ENCODE measurements around the gene IL22RA1.

The IL22RA1 gene

GRCh38 chr1:24113641-24114033 lies 29.3 kb downstream of the IL22RA1 start:
- H3K4me3 ChIP-seq (ENCODE audit: low read length): no peak overlapping the region
- no peaks in the 10 kb centered on the region for H3K79me2 ChIP-seq (ENCODE audit: control insufficient read depth, insufficient read depth, low read length)
- no peak overlapping the region for H3K4ac ChIP-seq (ENCODE audit: low read depth, low read length)
- H4K5ac ChIP-seq (ENCODE audit: low read length): no peak overlapping the region
- no peak overlapping the region for H2BK120ac ChIP-seq (ENCODE audit: low read depth, low read length)
- no peak overlapping the region for H3K23ac ChIP-seq (ENCODE audit: low read length)
- no peak overlapping the region for H4K8ac ChIP-seq (ENCODE audit: low read depth, low read length)
- no peak overlapping the region for H3K9ac ChIP-seq (ENCODE audit: low read length)
- H3K36me3 ChIP-seq (ENCODE audit: control insufficient read depth, insufficient read depth, low read length): no peaks in the 10 kb centered on the region
- no peak overlapping the region for H2AK5ac ChIP-seq (ENCODE audit: low read length)
- no peak overlapping the region for H3K27ac ChIP-seq (ENCODE audit: low read depth, low read length)
- no CpG with 5 or more reads among the region's 6 CpGs for WGBS (ENCODE audit: extremely low coverage, insufficient coverage, low lambda C conversion rate)
- no peak overlapping the region for H2BK5ac ChIP-seq (ENCODE audit: low read length)
- DNase-seq: no peak
- H3K56ac ChIP-seq (ENCODE audit: low read length): no peak overlapping the region
- H2BK15ac ChIP-seq (replicated peaks; ENCODE audit: low read depth): no peak overlapping the region
- H3K79me1 ChIP-seq (ENCODE audit: low read length): no peaks in the 10 kb centered on the region
- H3K27me3 ChIP-seq (ENCODE audit: insufficient read depth, low read length, poor library complexity): no peaks in the 10 kb centered on the region
- H3K4me2 ChIP-seq (ENCODE audit: low read length): no peak overlapping the region
- H3K4me1 ChIP-seq (ENCODE audit: control insufficient read depth, low read depth, low read length): no peaks in the 10 kb centered on the region
- no peak overlapping the region for H3K18ac ChIP-seq (ENCODE audit: low read length)

GRCh38 chr1:24111996-24112779 lies 30.8 kb downstream of the IL22RA1 start, which contains the start of gene MYOM3:
TSS of gene MYOM3 (minus strand) at chr1:24112135. CDS start at chr1:24108636, 3,499 bp downstream.
- H4K5ac ChIP-seq (ENCODE audit: low read length): no peak within 1 kb of the TSS
- no peak within 1 kb of the TSS for H3K27ac ChIP-seq (ENCODE audit: low read depth, low read length)
- no peaks in the 10 kb centered on the region for H3K79me1 ChIP-seq (ENCODE audit: low read length)
- no peak within 1 kb of the TSS for H3K23ac ChIP-seq (ENCODE audit: low read length)
- no peak within 1 kb of the TSS for H3K9ac ChIP-seq (ENCODE audit: low read length)
- no peaks in the 10 kb centered on the region for H3K36me3 ChIP-seq (ENCODE audit: control insufficient read depth, insufficient read depth, low read length)
- DNase-seq: peak; percentile 77
- no peak within 1 kb of the TSS for H4K8ac ChIP-seq (ENCODE audit: low read depth, low read length)
- H3K79me2 ChIP-seq (ENCODE audit: control insufficient read depth, insufficient read depth, low read length): no peaks in the 10 kb centered on the region
- H3K56ac ChIP-seq (ENCODE audit: low read length): peak within 1 kb of the TSS; percentile 42
- H3K4ac ChIP-seq (ENCODE audit: low read depth, low read length): no peak within 1 kb of the TSS
- no peaks in the 10 kb centered on the region for H3K4me1 ChIP-seq (ENCODE audit: control insufficient read depth, low read depth, low read length)
- no peaks in the 10 kb centered on the region for H3K27me3 ChIP-seq (ENCODE audit: insufficient read depth, low read length, poor library complexity)
- H2BK5ac ChIP-seq (ENCODE audit: low read length): no peak within 1 kb of the TSS
- no peak within 1 kb of the TSS for H2BK15ac ChIP-seq (replicated peaks; ENCODE audit: low read depth)
- H2BK120ac ChIP-seq (ENCODE audit: low read depth, low read length): no peak within 1 kb of the TSS
- H3K4me3 ChIP-seq (ENCODE audit: low read length): no peak within 1 kb of the TSS
- WGBS (ENCODE audit: extremely low coverage, insufficient coverage, low lambda C conversion rate): no CpG with 5 or more reads among the region's 27 CpGs
- H3K18ac ChIP-seq (ENCODE audit: low read length): no peak within 1 kb of the TSS
- peak within 1 kb of the TSS; percentile 27 for H3K4me2 ChIP-seq (ENCODE audit: low read length)
- H2AK5ac ChIP-seq (ENCODE audit: low read length): no peak within 1 kb of the TSS

- Histone ChIP-seq H4K8ac (ENCODE audit: low read depth, low read length) (no peak overlapping the region), H3K36me3 (ENCODE audit: control insufficient read depth, insufficient read depth, low read length) (no peaks in the 10 kb centered on the region), H3K27me3 (ENCODE audit: insufficient read depth, low read length, poor library complexity) (no peaks in the 10 kb centered on the region), H3K18ac (ENCODE audit: low read length) (no peak overlapping the region), H2AK5ac (ENCODE audit: low read length) (no peak overlapping the region), H3K9ac (ENCODE audit: low read length) (no peak overlapping the region), H3K4me3 (ENCODE audit: low read length) (no peak overlapping the region), H3K79me1 (ENCODE audit: low read length) (no peaks in the 10 kb centered on the region), H3K4me1 (ENCODE audit: control insufficient read depth, low read depth, low read length) (no peaks in the 10 kb centered on the region), H2BK5ac (ENCODE audit: low read length) (no peak overlapping the region), H3K4me2 (ENCODE audit: low read length) (no peak overlapping the region), H2BK15ac (replicated peaks; ENCODE audit: low read depth) (no peak overlapping the region), H3K27ac (ENCODE audit: low read depth, low read length) (no peak overlapping the region), H3K56ac (ENCODE audit: low read length) (no peak overlapping the region), H4K5ac (ENCODE audit: low read length) (no peak overlapping the region), H3K4ac (ENCODE audit: low read depth, low read length) (no peak overlapping the region), H3K79me2 (ENCODE audit: control insufficient read depth, insufficient read depth, low read length) (no peaks in the 10 kb centered on the region), H3K23ac (ENCODE audit: low read length) (no peak overlapping the region), H2BK120ac (ENCODE audit: low read depth, low read length) (no peak overlapping the region)
- WGBS (ENCODE audit: extremely low coverage, insufficient coverage, low lambda C conversion rate): no CpG with 5 or more reads among the region's 20 CpGs
- DNase-seq: no peak
Observed at GRCh38 chr1:24111262-24111995, 31.5 kb downstream of the IL22RA1 start.

- H4K5ac ChIP-seq (ENCODE audit: low read length): no peak overlapping the region
- H3K4me3 ChIP-seq (ENCODE audit: low read length): no peak overlapping the region
- H3K27me3 ChIP-seq (ENCODE audit: insufficient read depth, low read length, poor library complexity): no peaks in the 10 kb centered on the region
- no peaks in the 10 kb centered on the region for H3K79me1 ChIP-seq (ENCODE audit: low read length)
- H2AK5ac ChIP-seq (ENCODE audit: low read length): no peak overlapping the region
- no peak overlapping the region for H3K18ac ChIP-seq (ENCODE audit: low read length)
- H2BK5ac ChIP-seq (ENCODE audit: low read length): no peak overlapping the region
- no peak overlapping the region for H3K27ac ChIP-seq (ENCODE audit: low read depth, low read length)
- no peak overlapping the region for H4K8ac ChIP-seq (ENCODE audit: low read depth, low read length)
- no peak overlapping the region for H2BK15ac ChIP-seq (replicated peaks; ENCODE audit: low read depth)
- H3K79me2 ChIP-seq (ENCODE audit: control insufficient read depth, insufficient read depth, low read length): no peaks in the 10 kb centered on the region
- H3K4me2 ChIP-seq (ENCODE audit: low read length): no peak overlapping the region
- H3K4ac ChIP-seq (ENCODE audit: low read depth, low read length): no peak overlapping the region
- H3K23ac ChIP-seq (ENCODE audit: low read length): no peak overlapping the region
- no peak overlapping the region for H2BK120ac ChIP-seq (ENCODE audit: low read depth, low read length)
- no CpG with 5 or more reads among the region's 14 CpGs for WGBS (ENCODE audit: extremely low coverage, insufficient coverage, low lambda C conversion rate)
- no peak overlapping the region for H3K9ac ChIP-seq (ENCODE audit: low read length)
- no peak overlapping the region for H3K56ac ChIP-seq (ENCODE audit: low read length)
- no peaks in the 10 kb centered on the region for H3K36me3 ChIP-seq (ENCODE audit: control insufficient read depth, insufficient read depth, low read length)
- no peak for DNase-seq
- no peaks in the 10 kb centered on the region for H3K4me1 ChIP-seq (ENCODE audit: control insufficient read depth, low read depth, low read length)
Observed at GRCh38 chr1:24110642-24111261, 32.2 kb downstream of the IL22RA1 start.

- Histone ChIP-seq H3K4ac (ENCODE audit: low read depth, low read length) (no peak overlapping the region), H3K4me3 (ENCODE audit: low read length) (no peak overlapping the region)
- DNase-seq: no peak
Observed at GRCh38 chr1:24109686-24110475, 33.1 kb downstream of the IL22RA1 start.

More at GRCh38 chr1:24109686-24110475, 33.1 kb downstream of the IL22RA1 start:
- Histone ChIP-seq H2BK15ac (replicated peaks; ENCODE audit: low read depth) (no peak overlapping the region), H2BK5ac (ENCODE audit: low read length) (no peak overlapping the region), H4K5ac (ENCODE audit: low read length) (no peak overlapping the region), H3K4me2 (ENCODE audit: low read length) (no peak overlapping the region), H3K56ac (ENCODE audit: low read length) (peak overlapping the region; percentile 25), H3K27me3 (ENCODE audit: insufficient read depth, low read length, poor library complexity) (no peaks in the 10 kb centered on the region), H3K36me3 (ENCODE audit: control insufficient read depth, insufficient read depth, low read length) (no peaks in the 10 kb centered on the region), H3K27ac (ENCODE audit: low read depth, low read length) (no peak overlapping the region), H3K79me1 (ENCODE audit: low read length) (no peaks in the 10 kb centered on the region), H2BK120ac (ENCODE audit: low read depth, low read length) (no peak overlapping the region), H3K23ac (ENCODE audit: low read length) (no peak overlapping the region), H3K18ac (ENCODE audit: low read length) (no peak overlapping the region), H2AK5ac (ENCODE audit: low read length) (no peak overlapping the region), H4K8ac (ENCODE audit: low read depth, low read length) (no peak overlapping the region), H3K4me1 (ENCODE audit: control insufficient read depth, low read depth, low read length) (no peaks in the 10 kb centered on the region), H3K9ac (ENCODE audit: low read length) (no peak overlapping the region), H3K79me2 (ENCODE audit: control insufficient read depth, insufficient read depth, low read length) (no peaks in the 10 kb centered on the region)
- WGBS (ENCODE audit: extremely low coverage, insufficient coverage, low lambda C conversion rate): no CpG with 5 or more reads among the region's 15 CpGs
